Retinal pigment epithelial cell (primary cell): ENCODE measurements around the gene TIRAP.
A peak's percentile ranks its signal among the peaks of the same experiment; 100 is the strongest.

ENCODE experiments used
- DNase-seq: peaks from one replicate; pipeline ENCODE4 v3.0.0-alpha.2; 2010; ENCODE audit warnings: low read depth
- H3K4me3 ChIP-seq: 2 replicates; pipeline ENCODE4 v1.5.1; 2011; ENCODE audit warnings: mild to moderate bottlenecking, low read length, control low read depth, moderate library complexity
- CTCF ChIP-seq: conservative IDR thresholded peaks from 2 replicates; pipeline ENCODE4 v1.5.1; 2011; ENCODE audit warnings: low read depth, low read length, control low read depth, inconsistent platforms

Gene TIRAP

GRCh38 chr11:126268708-126269579 lies 13.9 kb upstream of the TIRAP start, which contains the start of the genes FOXRED1 and SRPRA:
Gene FOXRED1, plus strand, starts transcription at chr11:126269154. Its CDS starts 53 bp downstream, at chr11:126269207.
Gene SRPRA, minus strand, starts transcription at chr11:126268895. Its CDS starts 91 bp downstream, at chr11:126268804.
- TF ChIP-seq CTCF, result no peak
- peak within 1 kb of the TSS; percentile 99 for H3K4me3 ChIP-seq
- DNase-seq, result peak; percentile 96

- DNase-seq, result no peak
- no peak overlapping the region for H3K4me3 ChIP-seq
- no peak for TF ChIP-seq CTCF
These were observed 5.6 kb upstream of the TIRAP start for GRCh38 chr11:126277322-126277721.

GRCh38 chr11:126277780-126278179 lies 5.1 kb upstream of the TIRAP start:
- H3K4me3 ChIP-seq, result no peak overlapping the region
- TF ChIP-seq CTCF, result no peak
- no peak for DNase-seq

GRCh38 chr11:126279191-126279590 lies 3.7 kb upstream of the TIRAP start:
- no peak for TF ChIP-seq CTCF
- no peak for DNase-seq
- H3K4me3 ChIP-seq, result no peak overlapping the region

- no peak for DNase-seq
- H3K4me3 ChIP-seq, result no peak overlapping the region
- TF ChIP-seq CTCF, result no peak
These were observed 2.3 kb upstream of the TIRAP start for GRCh38 chr11:126280595-126280994.

- TF ChIP-seq CTCF, result no peak
- no peak overlapping the region for H3K4me3 ChIP-seq
- DNase-seq, result no peak
These were observed 1.6 kb upstream of the TIRAP start for GRCh38 chr11:126281245-126281644.

- no peak overlapping the region for H3K4me3 ChIP-seq
These were observed 1.2 kb upstream of the TIRAP start for GRCh38 chr11:126281666-126282175.

More at GRCh38 chr11:126281666-126282175, 1.2 kb upstream of the TIRAP start:
- DNase-seq, result no peak
- no peak for TF ChIP-seq CTCF
